Stimulated activated naive CD4-positive, alpha-beta T cell (primary cell): ENCODE data around the gene FETUB.
"Not testable (repeated sequence)": the region's sequence is repeated elsewhere in the genome, so short reads cannot be mapped to it uniquely, and the experiment has no call there.

ENCODE experiments used
- DNase-seq, 6 experiments: peaks; one replicate each; lab custom pipeline; 2025; lab: John Stamatoyannopoulos, UW

Gene FETUB

DNA sequence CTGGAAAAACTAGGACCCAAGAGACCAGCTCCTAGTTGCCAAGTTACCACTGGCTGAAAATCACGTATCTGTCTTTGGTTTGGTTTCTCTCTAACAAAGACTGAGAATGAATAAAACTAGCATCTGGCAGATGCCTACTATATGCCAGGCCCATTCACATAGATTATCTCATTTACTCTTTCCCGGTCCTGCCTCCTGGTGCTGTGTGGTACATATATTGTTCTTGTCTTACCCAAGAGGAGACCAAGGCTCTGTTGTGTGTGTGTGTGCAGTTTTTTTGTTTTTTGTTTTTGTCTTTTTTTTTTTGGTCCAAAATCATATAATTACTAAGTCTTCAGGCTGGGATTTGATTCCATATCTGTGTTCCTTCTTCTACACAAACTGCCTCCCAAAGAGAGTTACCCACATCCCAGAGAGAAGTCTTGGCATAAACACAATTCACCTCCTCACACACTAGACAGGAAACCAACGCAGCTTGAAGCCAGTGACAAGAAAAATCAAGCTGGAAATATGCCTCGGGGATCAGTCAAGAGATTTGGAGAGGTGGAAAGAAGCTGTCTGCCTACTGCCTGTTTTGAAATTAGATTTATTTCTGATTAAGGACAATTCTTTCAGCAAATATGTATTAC is 26.4 kb upstream of the FETUB start:
- no peak for DNase-seq

GRCh38 chr3:186614266-186614596 is 26.0 kb upstream of the FETUB start:
- DNase-seq, result no peak

- DNase-seq, result peak; percentile 47 to 82 (median 59)
These were observed 25.4 kb upstream of the FETUB start for GRCh38 chr3:186614597-186615483.

GRCh38 chr3:186616299-186616617 is 23.9 kb upstream of the FETUB start:
- DNase-seq, result no peak

- DNase-seq, result peak; percentile 63 to 84 (median 78)
These were observed 22.9 kb upstream of the FETUB start for GRCh38 chr3:186617036-186617946.

DNA sequence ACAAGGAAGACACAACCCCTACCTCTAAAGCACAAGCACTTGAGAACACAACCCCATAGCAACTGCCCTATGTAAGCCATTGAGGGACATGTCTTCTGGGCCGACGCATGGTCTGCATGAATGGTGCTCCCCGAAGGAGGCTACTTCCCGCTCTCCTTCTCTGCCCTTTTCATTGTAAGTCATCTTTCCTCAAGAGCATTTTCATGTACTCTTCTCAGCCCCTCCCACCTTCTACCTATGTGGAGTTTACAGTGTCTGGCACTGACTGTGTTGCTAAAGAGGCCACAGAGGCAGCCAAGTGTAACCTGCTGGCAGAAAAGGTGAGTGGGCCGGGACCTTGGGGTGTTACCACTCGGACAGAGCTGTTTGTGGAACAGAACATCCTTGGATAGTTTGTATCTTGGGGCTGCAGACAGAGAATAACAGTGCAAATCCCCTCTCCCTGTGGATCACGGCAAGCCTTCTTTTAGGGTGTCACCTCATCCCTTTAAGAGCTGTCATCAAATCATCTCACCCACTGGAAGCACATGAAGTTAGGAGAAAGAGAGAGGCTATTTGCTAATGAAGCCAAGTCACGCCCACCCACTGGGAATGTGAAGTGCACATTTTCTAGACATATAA is 21.8 kb upstream of the FETUB start:
- no peak for DNase-seq

DNA sequence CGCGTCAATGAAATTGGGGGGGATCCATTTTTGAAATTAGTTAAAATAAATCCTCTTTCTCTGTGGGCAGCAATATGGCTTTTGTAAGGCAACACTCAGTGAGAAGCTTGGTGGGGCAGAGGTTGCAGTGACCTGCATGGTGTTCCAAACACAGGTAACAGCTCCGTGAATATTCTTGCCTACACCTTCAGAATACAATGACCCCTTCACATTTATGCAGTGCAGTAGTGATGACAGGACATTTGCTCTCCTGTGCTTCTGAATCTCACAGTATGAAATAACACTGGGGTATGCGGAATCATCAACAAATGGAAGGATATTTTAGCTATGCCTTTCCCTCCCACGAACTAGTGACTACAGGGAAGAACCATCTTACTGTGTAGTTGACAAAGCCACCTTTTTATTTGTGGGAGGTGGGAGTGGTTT is 20.4 kb upstream of the FETUB start:
- DNase-seq, result no peak

GRCh38 chr3:186620213-186621092 is 19.7 kb upstream of the FETUB start:
- DNase-seq, result no peak

DNA sequence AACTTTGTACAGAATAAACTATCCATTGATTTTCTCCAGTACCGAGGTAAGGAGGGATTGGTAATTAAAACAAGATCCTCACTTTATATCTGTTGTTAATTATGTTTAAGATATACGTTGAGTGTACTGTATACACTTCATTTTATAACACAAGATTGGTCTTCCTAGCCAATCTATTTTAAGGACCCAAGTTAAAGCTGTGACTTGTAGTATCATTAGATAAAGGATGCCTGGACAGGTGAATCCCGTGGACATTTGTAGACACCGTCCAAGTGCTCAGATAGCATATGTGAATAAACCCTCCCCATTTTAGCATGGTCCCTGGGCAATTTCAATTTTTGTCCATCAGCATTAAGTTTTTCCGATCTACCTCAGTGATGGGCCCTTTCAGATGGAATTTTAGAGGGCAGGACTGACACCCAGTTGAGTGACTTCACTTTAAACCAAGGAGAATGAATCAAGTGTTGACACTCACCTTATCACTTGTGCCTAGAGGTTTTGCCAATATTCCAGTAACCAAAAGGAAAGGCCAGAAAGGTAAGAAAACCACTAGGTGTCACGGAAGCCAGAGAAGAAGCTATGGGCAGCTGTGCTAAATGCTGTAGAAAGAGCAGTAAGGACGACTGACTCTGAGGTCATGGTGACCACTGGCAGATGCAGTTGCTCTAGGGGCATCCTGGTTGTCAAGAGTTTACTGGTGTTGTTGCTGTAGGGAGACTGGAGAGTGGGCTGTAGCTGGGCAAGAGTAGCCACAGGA is 18.1 kb upstream of the FETUB start:
- no peak for DNase-seq

- no peak for DNase-seq
These were observed 17.4 kb upstream of the FETUB start for GRCh38 chr3:186622651-186623310.

DNA sequence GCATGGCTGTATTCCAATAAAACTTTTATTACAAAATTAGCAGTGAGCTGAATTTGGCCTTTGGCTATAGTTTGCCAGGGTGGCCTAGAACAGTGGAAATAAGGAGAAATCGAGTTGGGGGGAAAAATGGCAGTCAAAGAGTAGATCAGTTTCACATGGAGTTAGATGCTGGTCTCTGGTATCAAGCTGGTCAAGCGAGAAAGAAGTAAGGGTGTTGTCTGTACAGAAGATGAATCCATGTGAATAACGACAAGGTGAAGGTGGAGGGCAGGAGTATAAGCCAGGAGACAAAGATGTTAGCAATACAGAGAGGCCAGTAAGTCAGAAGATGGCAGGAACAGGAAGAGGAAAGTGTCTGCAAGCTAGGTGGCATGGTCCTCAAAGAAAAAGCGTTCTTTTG is 15.6 kb upstream of the FETUB start:
- DNase-seq, result no peak

GRCh38 chr3:186625600-186626042 is 14.6 kb upstream of the FETUB start:
- no peak for DNase-seq

DNA sequence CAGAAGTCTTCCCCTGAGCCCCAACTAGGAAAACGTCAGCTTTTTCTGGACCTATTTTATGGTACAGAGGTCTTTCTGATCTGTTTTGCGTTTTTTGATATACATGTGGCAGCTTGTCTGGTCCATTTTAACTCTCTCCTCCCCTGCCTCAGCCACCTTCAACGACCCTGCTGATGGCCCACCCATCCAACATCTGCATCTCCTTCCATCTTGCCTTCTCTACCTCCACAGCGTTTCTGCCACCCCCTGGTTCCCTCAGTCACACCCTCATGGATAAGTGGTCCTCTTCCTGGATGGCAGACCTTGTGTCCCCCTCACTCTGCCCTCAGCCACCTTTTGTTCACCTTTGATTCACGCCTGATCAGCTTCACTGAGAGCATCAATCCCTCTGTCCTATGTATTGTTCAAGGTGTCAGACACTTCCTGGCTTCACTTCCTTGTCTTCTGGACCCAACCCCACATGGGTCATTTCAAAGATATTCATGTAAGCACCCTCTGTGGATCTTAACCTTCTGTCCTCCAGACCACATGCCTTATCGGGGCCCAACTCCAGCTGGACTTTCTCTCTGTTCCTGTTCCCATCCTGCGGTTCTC is 13.8 kb upstream of the FETUB start:
- no peak for DNase-seq

DNA sequence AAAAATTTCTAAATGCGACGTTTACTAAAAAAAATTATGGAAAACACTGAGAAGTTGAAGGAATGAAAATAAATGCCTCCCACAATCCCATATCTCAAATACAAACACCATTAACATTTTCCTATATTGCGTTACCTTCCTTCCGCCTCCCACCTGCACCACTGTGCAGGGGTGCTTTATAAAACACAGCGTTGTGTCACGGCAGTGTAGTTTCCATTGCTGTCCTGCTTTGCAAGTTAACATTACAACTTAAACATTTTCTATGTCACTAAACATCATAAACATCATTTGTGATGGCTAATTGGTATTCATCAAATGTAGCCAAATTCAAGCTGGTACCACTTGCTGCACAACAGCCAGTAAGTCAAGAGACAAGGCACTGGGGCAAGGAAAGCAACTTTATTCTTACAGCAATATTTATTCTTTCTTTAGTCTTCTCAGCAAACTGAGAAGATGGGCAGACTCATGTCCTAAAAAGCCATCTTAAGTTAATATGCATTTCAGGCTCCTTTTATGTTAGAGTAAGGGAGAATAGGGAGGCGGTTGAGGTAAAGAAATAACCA is 12.3 kb upstream of the FETUB start:
- DNase-seq, result no peak

DNA sequence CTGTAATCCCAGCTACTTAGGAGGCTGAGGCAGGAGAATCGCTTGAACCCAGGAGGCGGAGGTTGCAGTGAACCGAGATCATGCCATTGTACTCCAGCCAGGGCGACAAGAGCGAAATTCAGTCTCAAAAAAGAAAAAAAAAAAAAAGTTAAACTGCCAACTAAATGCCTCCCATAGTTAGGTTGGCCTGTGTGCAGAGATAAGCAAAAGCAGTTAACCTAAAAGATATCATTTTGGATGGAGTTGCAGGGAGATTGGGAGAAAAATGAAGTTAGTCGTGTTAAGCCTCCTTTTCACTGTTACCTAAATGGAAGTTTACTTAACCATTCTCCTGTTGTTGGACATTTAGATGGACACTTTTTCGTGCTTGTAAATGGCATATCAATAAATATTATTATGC is 11.4 kb upstream of the FETUB start:
- DNase-seq, result no peak

DNA sequence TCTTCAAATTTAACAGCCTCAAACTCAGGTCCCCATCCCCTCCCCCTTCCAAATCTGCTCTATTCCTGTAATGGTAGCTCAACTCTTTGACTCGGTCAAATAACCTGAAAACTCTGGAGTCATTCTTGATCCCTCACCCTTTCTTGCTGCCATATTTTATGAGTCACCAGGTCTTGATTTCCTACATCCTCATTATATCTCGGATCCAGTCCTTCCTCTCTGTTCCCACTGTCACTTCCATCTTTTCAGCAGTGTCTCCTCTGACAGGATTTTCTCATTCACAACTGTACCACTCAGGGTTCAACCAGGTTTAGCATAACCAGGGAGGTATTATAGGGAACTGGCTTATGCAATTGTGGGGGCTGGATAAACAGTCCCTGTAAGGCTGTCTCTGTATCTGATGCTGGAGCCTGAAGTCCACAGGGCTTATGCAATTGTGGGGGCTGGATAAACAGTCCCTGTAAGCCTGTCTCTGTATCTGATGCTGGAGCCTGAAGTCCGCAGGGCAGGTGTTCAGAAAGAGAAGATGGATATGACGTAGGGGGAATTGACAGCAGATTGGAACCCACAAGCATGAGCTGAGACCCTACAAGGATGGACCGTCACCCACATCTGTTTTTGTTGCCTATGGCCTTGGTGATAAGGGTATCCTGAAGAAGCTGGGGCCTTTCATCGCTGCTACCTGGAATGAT is 9.1 kb upstream of the FETUB start:
- no peak for DNase-seq

GRCh38 chr3:186633481-186633880 is 6.7 kb upstream of the FETUB start:
- DNase-seq, result no peak

DNA sequence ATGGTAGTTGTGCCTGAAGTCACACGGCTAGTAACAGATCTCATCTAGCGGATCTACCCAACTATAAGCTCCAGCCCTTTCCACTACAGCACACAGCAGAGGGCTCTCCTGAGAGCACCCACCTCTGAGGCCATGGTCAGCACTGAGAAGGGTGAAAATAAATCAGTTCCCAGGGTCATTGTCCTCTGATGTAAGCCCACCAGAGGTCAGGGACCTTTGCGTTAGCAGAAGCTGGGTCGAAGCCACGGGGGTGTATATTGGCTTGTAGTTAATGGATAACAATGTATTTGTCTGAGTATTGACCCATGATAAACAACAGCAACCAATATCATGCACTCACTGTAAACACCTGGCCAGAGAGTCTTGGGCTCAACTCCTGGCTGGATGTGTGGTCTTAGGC is 6.0 kb upstream of the FETUB start:
- DNase-seq, result not testable (repeated sequence)

- DNase-seq, result no peak
These were observed 4.7 kb upstream of the FETUB start for GRCh38 chr3:186635532-186635931.
